GM23338 (cell line): ENCODE data around the gene CELF2. TPM values are rescaled to one million over a fixed set of nuclear protein-coding genes. Genes with fewer than 3 reads are reported as not detected.

ENCODE experiments used
- ATAC-seq: fragments of 200-7000 bp; cut with Tn5 transposase; 3 replicates; pipeline ENCODE4 v1.9.1; 2020
- DNase-seq: peaks from one replicate; pipeline ENCODE4 v3.0.0-alpha.2; 2015; ENCODE audit warnings: low spot score
- H2AFZ ChIP-seq: fragments of 200-600 bp; sonication (generic); 2 replicates; pipeline ENCODE4 v1.8.0; 2016; ENCODE audit warnings: antibody characterized with exemption, mild to moderate bottlenecking, moderate library complexity
- H3F3A ChIP-seq: fragments of 200-600 bp; sonication (generic); replicated peaks from 2 replicates; pipeline ENCODE4 v1.8.0; 2017; ENCODE audit warnings: antibody characterized with exemption, mixed run types, low read depth
- H3K27ac ChIP-seq: fragments of 200-600 bp; sonication (generic); 2 replicates; pipeline ENCODE4 v1.6.1; 2016; ENCODE audit warnings: low read depth
- H3K27me3 ChIP-seq: fragments of 200-600 bp; sonication (generic); 2 replicates; pipeline ENCODE4 v1.8.0; 2016; ENCODE audit warnings: mild to moderate bottlenecking, mixed run types, moderate library complexity; ENCODE audit not compliant: insufficient read depth
- H3K36me3 ChIP-seq: fragments of 200-600 bp; sonication (generic); 2 replicates; pipeline ENCODE4 v1.8.0; 2016; ENCODE audit warnings: mild to moderate bottlenecking; ENCODE audit not compliant: insufficient read depth
- H3K4me1 ChIP-seq: fragments of 200-600 bp; sonication (generic); 2 replicates; pipeline ENCODE4 v1.8.0; 2016; ENCODE audit warnings: mild to moderate bottlenecking, moderate library complexity; ENCODE audit not compliant: insufficient read depth
- H3K4me2 ChIP-seq: fragments of 200-600 bp; sonication (generic); 2 replicates; pipeline ENCODE4 v1.7.1; 2017; ENCODE audit warnings: mixed run types
- H3K4me3 ChIP-seq: fragments of 200-600 bp; sonication (generic); 2 replicates; pipeline ENCODE4 v1.6.1; 2016; ENCODE audit warnings: mixed run types
- H3K79me2 ChIP-seq: fragments of 200-600 bp; sonication (generic); replicated peaks from 2 replicates; pipeline ENCODE4 v1.8.0; 2017; ENCODE audit warnings: mild to moderate bottlenecking; ENCODE audit not compliant: insufficient read depth
- H3K9me2 ChIP-seq: fragments of 200-600 bp; sonication (generic); 2 replicates; pipeline ENCODE4 v1.8.0; 2017; ENCODE audit not compliant: insufficient read depth
- H4K20me1 ChIP-seq: fragments of 200-600 bp; sonication (generic); replicated peaks from 2 replicates; pipeline ENCODE4 v1.8.0; 2017; ENCODE audit warnings: mild to moderate bottlenecking; ENCODE audit not compliant: insufficient read depth
- H3K27ac Mint-ChIP-seq: 2 replicates; pipeline ENCODE4 v1.8.0; 2020; ENCODE audit warnings: inconsistent platforms, mild to moderate bottlenecking, moderate library complexity, mixed read lengths
- H3K27me3 Mint-ChIP-seq: 3 replicates; pipeline ENCODE4 v1.8.0; 2022; ENCODE audit warnings: low read depth, mild to moderate bottlenecking, moderate library complexity, mixed read lengths, inconsistent platforms; ENCODE audit not compliant: insufficient read depth, poor library complexity
- H3K36me3 Mint-ChIP-seq: 3 replicates; pipeline ENCODE4 v1.8.0; 2021; ENCODE audit warnings: low read depth, mild to moderate bottlenecking, inconsistent platforms, moderate library complexity, mixed read lengths
- H3K4me1 Mint-ChIP-seq: 3 replicates; pipeline ENCODE4 v1.8.0; 2020; ENCODE audit warnings: mild to moderate bottlenecking, inconsistent platforms, mixed read lengths
- H3K4me3 Mint-ChIP-seq: 3 replicates; pipeline ENCODE4 v1.8.0; 2021; ENCODE audit warnings: moderate library complexity, mild to moderate bottlenecking, inconsistent platforms, mixed read lengths
- H3K9me3 Mint-ChIP-seq: 3 replicates; pipeline ENCODE4 v1.8.0; 2020; ENCODE audit warnings: moderate library complexity, mild to moderate bottlenecking, inconsistent platforms, mixed read lengths
- CREB1 ChIP-seq: fragments of 250-450 bp; sonication (Bioruptor Pico); IDR thresholded peaks from 2 replicates; pipeline ENCODE4 v1.5.0; 2020; ENCODE audit warnings: low read depth, mild to moderate bottlenecking, moderate library complexity
- CTCF ChIP-seq, 2 experiments: fragments of 200-600 bp in 1 of 2; sonication (generic) in 1 of 2; conservative IDR thresholded peaks; 2 replicates each; pipeline versions ENCODE4 v1.5.1 to v1.6.1; 2016 to 2017; ENCODE audit warnings: antibody characterized with exemption in 2 of 2, low read depth in 2 of 2, mild to moderate bottlenecking in 2 of 2, moderate library complexity in 1 of 2
- ETS1 ChIP-seq: IDR thresholded peaks from 2 replicates; pipeline ENCODE4 v1.6.1; 2016; ENCODE audit warnings: antibody characterized with exemption
- EZH2phosphoT487 ChIP-seq: fragments of 200-600 bp; sonication (generic); IDR thresholded peaks from one replicate; pipeline ENCODE4 v1.8.1; 2018; ENCODE audit warnings: antibody characterized with exemption; ENCODE audit not compliant: unreplicated experiment
- JUNB ChIP-seq: IDR thresholded peaks from one replicate; pipeline ENCODE4 v1.6.1; 2016; ENCODE audit warnings: antibody characterized with exemption; ENCODE audit not compliant: unreplicated experiment
- NANOG ChIP-seq: IDR thresholded peaks from 2 replicates; pipeline ENCODE4 v1.6.1; 2016; ENCODE audit warnings: antibody characterized with exemption, borderline replicate concordance
- POLR2AphosphoS5 ChIP-seq: IDR thresholded peaks from 2 replicates; pipeline ENCODE4 v1.6.1; 2016; ENCODE audit warnings: antibody characterized with exemption, low read depth
- REST ChIP-seq: IDR thresholded peaks from one replicate; pipeline ENCODE4 v1.6.1; 2018; ENCODE audit warnings: antibody characterized with exemption; ENCODE audit not compliant: unreplicated experiment
- STAT1 ChIP-seq: IDR thresholded peaks from one replicate; pipeline ENCODE4 v1.6.1; 2016; ENCODE audit warnings: antibody characterized with exemption; ENCODE audit not compliant: unreplicated experiment
- ZNF114 ChIP-seq: fragments of 250-450 bp; sonication (Bioruptor Pico); IDR thresholded peaks from 2 replicates; pipeline ENCODE4 v1.5.0; 2020; ENCODE audit warnings: mild to moderate bottlenecking, moderate library complexity
- ZNF331 ChIP-seq: fragments of 250-450 bp; sonication (Bioruptor Pico); IDR thresholded peaks from 2 replicates; pipeline ENCODE4 v1.5.0; 2020; ENCODE audit warnings: low read depth, mild to moderate bottlenecking, moderate library complexity
- ZNF462 ChIP-seq: fragments of 250-450 bp; sonication (Bioruptor Pico); IDR thresholded peaks from 2 replicates; pipeline ENCODE4 v1.5.0; 2020; ENCODE audit warnings: mild to moderate bottlenecking, moderate library complexity
- polyA plus RNA-seq: library from polyadenylated mRNA; unstranded; fragments of >200 nt; fragmentation: Nextera tagmentation; extraction: Ambion mirVana; gene quantifications from 2 replicates; pipeline ENCODE4 v1.2.1, GENCODE V29; 2016
- total RNA-seq: library from RNA; depleted of rRNA; stranded (reverse); fragments of >200 nt; shearing (Covaris generic); gene quantifications from 2 replicates; pipeline ENCODE4 v1.2.3, GENCODE V29; 2014

The CELF2 gene
- total and polyA plus RNA-seq, 2 experiments from 2014 or later: 18.1 to 22.5 TPM

- no peak overlapping the region for H3K4me3 Mint-ChIP-seq
- peaks cover 6% of the 10 kb centered on the region for H3K27me3 Mint-ChIP-seq
- 0 out of 2 replicates have a peak overlapping the region, but pooled peaks have one; percentile 29 for H3K27ac Mint-ChIP-seq
- H3K79me2 ChIP-seq: no peaks in the 10 kb centered on the region
- H3K4me1 Mint-ChIP-seq: peaks cover 52% of the 10 kb centered on the region
- no peaks in the 10 kb centered on the region for H4K20me1 ChIP-seq
- TF ChIP-seq REST: no peak
- TF ChIP-seq STAT1: no peak
- TF ChIP-seq NANOG: no peak
- no peak for TF ChIP-seq ZNF331 (CRISPR knock-in tag)
- no peak for TF ChIP-seq POLR2AphosphoS5
- TF ChIP-seq CREB1 (CRISPR knock-in tag): no peak
- TF ChIP-seq ZNF462: no peak
- TF ChIP-seq ETS1: no peak
- no peak for TF ChIP-seq CTCF (conservative IDR thresholded peaks at IDR 0.05; ENCODE audit: low read depth in 2 of 2)
- TF ChIP-seq ZNF114 (CRISPR knock-in tag): no peak
- no peak for TF ChIP-seq JUNB
- TF ChIP-seq EZH2phosphoT487: no peak
- ATAC-seq (no peak), DNase-seq (no peak)
- peaks cover 34% of the 10 kb centered on the region for H3K4me1 ChIP-seq
- no peak overlapping the region for H3K4me3 ChIP-seq
- no peak overlapping the region for H2AFZ ChIP-seq
- no peaks in the 10 kb centered on the region for H3K9me3 Mint-ChIP-seq
- no peaks in the 10 kb centered on the region for H3K27me3 ChIP-seq
- no peaks in the 10 kb centered on the region for H3F3A ChIP-seq
- no peak overlapping the region for H3K4me2 ChIP-seq
- no peak overlapping the region for H3K27ac ChIP-seq
- no peaks in the 10 kb centered on the region for H3K9me2 ChIP-seq
- H3K36me3 ChIP-seq: no peaks in the 10 kb centered on the region
- no peaks in the 10 kb centered on the region for H3K36me3 Mint-ChIP-seq
Measured at GRCh38 chr10:11334436-11334835, 316.8 kb downstream of the CELF2 start.
